OCI-LY3 (cell line): ENCODE results near the gene GSE1.
A peak's percentile ranks its signal among the peaks of the same experiment; 100 is the strongest.

Experiments used
- CTCF ChIP-seq: fragments of 200-600, 300-600 bp; sonication (generic); IDR thresholded peaks from 2 replicates; pipeline ENCODE4 v1.5.1; 2014; ENCODE audit warnings: antibody characterized with exemption, low read length, low read depth
- EZH2phosphoT487 ChIP-seq: fragments of 200-600 bp; shearing (Covaris generic); IDR thresholded peaks from 2 replicates; pipeline ENCODE4 v1.6.1; 2018; ENCODE audit warnings: antibody characterized with exemption, mixed run types, low read depth

GRCh38 chr16:85610446-85611193 is 2.5 kb upstream of the GSE1 start:
- TF ChIP-seq CTCF = peak; percentile 91
- no peak for TF ChIP-seq EZH2phosphoT487
